Sigmoid colon (tissue), 4 donors: ENCODE data around the gene MAU2.

ENCODE experiments used
- CTCF ChIP-seq, 4 experiments: fragments of 450-650 bp in 3 of 4; fragments of 200-600 bp in 1 of 4; IDR thresholded peaks; one replicate each; pipeline ENCODE4 v1.5.1; 2016 to 2019; ENCODE audit warnings: antibody characterized with exemption in 4 of 4, mild to moderate bottlenecking in 3 of 4, moderate library complexity in 2 of 4
- POLR2A ChIP-seq, 2 donors: fragments of 450-650 bp; IDR thresholded peaks; one replicate each; pipeline ENCODE4 v1.6.1; 2016; ENCODE audit warnings: antibody characterized with exemption in 2 of 2, mild to moderate bottlenecking in 2 of 2, moderate library complexity in 2 of 2
- POLR2AphosphoS5 ChIP-seq, 4 donors: sonication (generic); formaldehyde crosslinking; IDR thresholded peaks; one replicate each; pipeline ENCODE4 v1.6.1; 2017; ENCODE audit warnings: antibody characterized with exemption in 4 of 4

GRCh38 chr19:19276851-19277250 lies 43.8 kb upstream of the MAU2 start:
- no peak for TF ChIP-seq CTCF (IDR thresholded peaks at IDR 0.05)
- TF ChIP-seq POLR2A (IDR thresholded peaks at IDR 0.05) = no peak
- no peak for TF ChIP-seq POLR2AphosphoS5 (IDR thresholded peaks at IDR 0.05)
